NCI-H187 treated with DMSO at 0.1 percent for 48 hours (cell line): Measurements from ENCODE around the gene PDXDC1.
"Not testable (repeated sequence)": the region's sequence is repeated elsewhere in the genome, so short reads cannot be mapped to it uniquely, and the experiment has no call there.

Source experiments
- DNase-seq: peaks from one replicate; lab custom pipeline; 2025; lab: John Stamatoyannopoulos, UW

PDXDC1 gene

DNA sequence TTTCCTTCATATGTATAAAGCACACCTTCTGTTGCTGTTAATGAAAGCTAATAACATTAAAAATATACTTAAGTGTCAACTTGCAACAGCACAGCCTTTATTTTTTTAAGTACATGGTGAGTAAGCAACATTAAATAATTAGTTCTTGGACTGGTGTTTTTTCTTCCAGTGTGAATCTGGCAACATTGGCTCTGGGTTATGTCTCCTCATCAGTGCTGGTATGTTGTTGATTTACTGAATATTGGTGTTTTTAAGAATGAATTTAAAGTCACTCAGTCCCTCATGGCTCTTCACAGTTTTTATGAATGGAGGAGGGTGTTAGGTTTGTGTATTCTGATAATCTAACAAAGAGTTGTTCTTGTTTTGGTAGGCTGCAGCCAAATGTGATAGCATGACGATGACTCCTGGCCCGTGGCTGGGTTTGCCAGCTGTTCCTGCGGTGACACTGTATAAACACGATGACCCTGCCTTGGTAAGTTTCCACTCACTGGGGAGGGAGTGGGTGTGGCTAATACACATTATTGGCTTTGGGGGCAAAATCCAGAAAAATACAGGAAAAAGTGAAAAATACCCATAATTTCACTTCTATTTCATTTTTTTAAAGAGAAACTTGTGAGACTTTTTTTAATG is 42.2 kb downstream of the PDXDC1 start:
- not testable (repeated sequence) for DNase-seq

DNA sequence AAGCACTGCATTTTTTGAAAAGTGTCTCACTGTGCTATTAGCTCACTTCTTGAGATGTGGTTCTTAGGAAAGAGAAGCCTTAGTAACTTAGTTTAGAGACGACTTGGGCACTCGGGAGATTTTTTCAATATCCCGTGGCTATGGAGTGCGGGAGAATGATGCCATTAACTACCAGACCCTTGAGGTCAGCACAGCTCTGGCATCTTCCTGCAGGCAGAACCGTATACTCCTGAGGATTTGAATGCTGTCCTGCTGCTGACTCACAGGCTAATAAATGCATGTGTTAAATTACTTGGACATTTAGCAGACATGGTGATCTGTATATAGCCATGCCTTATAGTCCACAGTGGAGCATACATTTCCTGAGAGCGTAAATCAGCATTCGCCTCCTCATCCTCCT is 46.6 kb downstream of the PDXDC1 start:
- not testable (repeated sequence) for DNase-seq

DNA sequence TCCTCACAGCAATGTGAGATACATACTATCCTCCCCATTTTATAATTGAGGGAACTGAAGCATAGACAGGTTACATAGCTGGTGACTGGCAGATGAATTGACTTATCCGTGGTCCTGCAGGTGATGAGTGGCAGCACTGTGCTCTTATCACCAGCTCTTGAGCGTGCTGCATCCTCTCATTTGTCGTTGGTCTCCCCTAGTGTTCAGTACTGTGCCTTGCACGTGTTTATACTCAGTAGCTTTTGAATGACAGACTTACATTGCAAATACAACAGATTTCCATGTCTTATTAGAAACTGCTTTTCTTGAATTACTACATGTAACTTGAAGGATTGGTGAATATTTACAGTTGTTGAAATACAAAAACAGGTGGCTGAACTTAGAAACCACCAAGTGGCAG is 47.4 kb downstream of the PDXDC1 start:
- not testable (repeated sequence) for DNase-seq

DNA sequence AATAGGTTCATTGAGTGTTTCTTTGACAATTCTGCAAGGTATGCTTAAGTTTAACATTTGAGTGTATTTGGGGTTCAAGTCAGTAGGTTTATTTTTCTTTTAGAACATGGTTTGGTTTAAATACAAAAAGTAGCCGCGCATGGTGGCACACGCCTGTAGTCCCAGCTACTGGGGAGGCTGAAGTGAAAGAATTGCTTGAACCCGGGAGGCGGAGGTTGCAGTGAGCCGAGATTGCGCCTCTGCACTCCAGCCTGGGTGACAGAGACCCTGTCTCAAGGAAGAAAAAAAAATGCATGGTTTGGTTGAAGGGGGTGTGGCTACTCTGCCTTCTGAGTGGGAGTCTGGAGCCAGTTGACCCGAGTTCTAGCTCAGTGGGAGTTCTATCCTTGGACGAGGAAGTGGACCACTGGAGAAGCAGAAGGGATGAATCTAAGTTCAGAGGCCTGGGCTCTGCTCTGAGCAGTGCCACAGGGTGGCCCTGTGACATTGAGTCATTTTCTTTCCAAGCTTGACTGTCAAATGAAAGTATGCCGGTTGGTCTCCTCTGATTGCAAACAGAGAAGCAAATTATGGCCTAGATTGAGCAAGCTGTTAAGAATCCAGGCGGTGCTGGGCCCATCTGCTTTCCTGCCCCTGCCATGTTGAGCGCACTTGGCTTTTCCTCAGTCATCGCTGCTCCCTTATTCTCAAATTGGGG is 48.7 kb downstream of the PDXDC1 start:
- not testable (repeated sequence) for DNase-seq

DNA sequence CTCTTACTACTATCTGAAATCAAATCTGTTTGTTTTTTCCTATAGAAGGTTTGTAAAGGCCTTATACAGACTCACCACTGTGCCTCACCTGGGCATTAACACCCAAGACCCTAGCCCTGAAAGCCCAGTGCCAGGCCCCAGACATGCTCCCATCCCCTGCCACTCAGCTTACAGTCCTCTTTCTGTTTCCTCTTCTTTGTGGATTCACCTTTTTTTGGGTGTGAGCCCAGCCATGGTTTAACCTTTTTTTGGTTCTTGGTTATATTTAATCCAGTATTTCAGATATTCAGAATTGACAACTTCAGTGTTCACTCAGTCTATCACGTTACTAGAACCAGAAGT is 50.0 kb downstream of the PDXDC1 start:
- not testable (repeated sequence) for DNase-seq

DNA sequence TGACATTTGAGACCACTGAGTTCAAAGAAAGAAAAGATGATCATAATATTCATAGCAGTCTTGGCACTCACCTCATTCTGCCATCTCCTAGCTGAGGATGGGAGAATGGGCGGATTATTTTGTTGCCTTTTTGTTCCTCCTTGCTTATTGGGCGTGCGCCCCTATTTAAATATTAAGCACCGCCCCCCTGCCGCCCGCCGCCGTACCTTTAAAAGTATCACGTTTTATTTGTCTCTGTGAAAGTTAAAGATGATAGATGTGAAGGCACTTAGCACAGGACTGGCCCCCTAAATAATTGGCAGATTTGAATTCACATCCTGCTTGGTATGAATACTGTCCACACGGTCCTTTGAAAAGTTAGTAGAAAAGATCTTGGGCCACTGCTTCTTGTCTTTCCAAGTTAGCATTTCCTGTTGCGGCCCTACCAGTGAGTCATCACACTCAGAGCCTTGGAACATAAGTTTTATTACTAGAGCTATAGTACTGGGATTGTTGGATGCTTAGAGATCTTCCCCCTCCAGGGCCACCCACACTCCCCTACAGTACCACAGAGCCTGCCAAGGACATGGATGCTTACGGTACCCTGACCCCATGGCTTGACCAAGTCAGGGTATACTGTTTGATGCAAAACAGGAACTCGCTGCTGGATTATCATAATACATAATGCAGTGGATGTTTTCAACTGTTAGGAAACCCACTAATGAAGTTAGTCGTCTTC is 50.6 kb downstream of the PDXDC1 start:
- DNase-seq, result not testable (repeated sequence)

DNA sequence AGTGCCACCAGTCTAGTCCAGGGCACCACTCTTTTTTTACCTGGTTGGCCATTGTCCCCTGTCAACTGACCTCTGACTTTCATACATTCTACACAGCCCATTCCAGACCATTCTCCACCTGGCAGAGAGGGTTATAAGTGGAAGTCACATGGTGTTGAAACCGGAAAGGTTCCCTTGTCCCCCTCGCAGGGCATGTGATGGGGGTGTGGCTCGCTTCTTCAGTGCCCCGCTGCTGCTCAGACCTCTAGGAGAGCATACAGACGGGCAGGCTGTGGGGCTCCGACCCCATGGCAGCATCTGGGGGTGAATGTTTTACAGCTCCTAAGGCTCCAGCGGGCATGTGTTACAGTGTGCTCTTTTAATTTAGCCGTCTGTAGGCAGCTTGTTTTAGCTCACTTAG is 52.2 kb downstream of the PDXDC1 start:
- not testable (repeated sequence) for DNase-seq

- DNase-seq, result not testable (repeated sequence)
Observed at GRCh38 chr16:15027503-15028344, 52.9 kb downstream of the PDXDC1 start.

GRCh38 chr16:15028345-15028715 is 53.5 kb downstream of the PDXDC1 start:
- not testable (repeated sequence) for DNase-seq

GRCh38 chr16:15028801-15029698 is 54.2 kb downstream of the PDXDC1 start:
- DNase-seq, result not testable (repeated sequence)

DNA sequence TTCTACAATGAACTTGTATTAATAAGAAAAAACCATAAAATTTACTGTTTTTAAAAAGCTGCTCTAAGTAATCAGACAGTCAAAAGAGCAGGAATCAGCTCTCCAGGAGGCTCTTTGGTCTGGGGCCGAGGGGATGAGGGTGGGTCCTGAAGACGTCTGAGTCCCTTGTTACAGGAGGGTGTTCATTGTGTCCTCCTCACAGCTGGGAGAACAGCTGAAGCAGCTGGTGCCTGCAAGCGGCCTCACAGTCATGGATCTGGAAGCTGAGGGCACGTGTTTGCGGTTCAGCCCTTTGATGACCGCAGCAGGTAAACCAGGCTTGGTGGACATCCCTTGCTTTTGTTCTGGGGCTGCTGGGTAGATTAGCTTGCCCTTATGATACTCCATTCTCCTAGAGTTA is 54.9 kb downstream of the PDXDC1 start:
- DNase-seq, result not testable (repeated sequence)

DNA sequence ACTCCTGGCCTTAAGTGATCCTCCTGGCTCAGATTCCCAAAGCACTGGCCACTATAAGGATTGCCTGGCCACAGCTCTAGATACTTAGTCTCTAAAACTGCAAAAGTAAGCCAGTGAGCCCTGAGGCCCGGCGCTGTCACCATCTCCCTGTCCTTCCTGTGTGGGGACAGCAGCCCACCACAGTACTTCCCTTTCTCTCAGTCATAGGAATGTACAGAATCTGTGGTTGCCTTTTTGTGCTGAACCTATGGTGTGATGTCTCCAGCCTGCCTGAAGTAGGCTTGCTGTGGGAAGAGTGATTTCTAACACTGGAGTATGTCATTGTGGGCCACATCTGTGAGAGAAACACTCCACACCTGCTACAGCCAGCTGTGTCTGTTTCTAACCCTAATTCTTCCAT is 56.4 kb downstream of the PDXDC1 start:
- no peak for DNase-seq

- DNase-seq, result no peak
Observed at GRCh38 chr16:15031586-15031985, 56.8 kb downstream of the PDXDC1 start.

DNA sequence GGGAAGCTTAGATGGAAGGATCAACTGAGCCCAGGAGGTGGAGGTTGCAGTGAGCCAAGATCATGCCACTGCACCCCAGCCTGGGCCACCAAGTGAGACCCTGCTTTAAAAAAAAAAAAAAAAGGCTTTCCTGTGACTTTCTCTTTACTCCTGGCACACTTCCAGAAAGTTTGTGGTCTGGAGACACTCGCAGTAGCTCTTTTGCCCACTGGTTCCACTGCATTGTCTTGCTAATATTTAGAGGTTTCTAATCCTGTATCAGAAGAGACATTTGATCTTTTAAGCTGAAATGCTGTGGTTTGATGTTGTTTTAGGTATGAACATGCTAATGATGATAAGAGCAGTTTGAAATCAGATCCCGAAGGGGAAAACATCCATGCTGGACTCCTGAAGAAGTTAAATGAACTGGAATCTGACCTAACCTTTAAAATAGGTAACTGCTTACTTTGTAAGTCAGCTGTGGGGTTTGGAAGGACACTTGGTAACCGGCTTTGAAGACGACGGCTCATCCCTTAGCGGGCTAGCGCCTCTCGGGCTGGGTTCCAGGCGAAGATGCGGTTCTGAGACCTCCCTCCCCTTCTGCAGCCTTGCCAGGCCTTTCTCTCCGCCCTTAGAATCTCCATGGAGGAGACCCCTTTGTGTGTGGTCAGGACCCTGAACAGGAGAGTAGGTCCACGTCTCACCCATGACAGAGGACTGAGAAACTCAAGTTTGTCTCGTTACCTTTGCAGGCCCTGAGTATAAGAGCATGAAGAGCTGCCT is 57.9 kb downstream of the PDXDC1 start:
- no peak for DNase-seq

- DNase-seq, result no peak
Observed at GRCh38 chr16:15033309-15033707, 58.5 kb downstream of the PDXDC1 start.

DNA sequence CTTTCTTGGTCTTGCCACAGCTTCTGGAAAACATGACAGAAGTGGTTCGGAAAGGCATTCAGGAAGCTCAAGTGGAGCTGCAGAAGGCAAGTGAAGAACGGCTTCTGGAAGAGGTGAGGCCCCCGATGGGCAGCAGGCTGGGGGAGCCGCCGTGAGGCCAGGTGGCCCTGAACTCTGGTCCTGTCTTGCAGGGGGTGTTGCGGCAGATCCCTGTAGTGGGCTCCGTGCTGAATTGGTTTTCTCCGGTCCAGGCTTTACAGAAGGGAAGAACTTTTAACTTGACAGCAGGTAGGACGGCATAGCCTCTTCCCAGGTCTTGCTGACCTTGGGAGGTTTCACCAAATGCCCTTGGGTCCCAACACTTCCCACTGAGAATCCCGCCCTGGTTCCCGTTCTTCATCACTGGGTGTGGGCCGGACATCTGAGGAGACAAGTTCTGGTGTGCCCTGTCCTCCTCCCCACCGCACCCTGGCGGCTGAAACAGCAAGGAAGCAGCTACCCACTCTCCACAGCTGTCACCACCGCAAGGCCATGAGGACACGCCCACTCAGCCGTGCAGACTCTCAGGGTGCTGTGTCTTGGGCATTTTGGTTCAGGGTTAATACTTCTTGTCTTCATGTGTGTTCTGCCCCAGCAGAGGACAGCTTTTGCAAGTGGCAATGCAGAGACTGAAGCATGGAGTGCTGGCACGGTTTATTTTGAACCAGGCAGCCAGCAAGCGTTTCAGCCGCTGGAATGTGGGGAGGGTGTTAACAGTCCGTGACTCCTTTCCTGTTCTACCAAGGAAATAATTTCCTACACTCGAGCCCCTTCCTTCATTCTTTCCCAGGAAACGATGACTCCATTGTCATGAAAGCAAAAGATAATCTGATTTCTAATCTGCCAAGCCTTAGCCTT is 59.7 kb downstream of the PDXDC1 start:
- DNase-seq, result no peak

DNA sequence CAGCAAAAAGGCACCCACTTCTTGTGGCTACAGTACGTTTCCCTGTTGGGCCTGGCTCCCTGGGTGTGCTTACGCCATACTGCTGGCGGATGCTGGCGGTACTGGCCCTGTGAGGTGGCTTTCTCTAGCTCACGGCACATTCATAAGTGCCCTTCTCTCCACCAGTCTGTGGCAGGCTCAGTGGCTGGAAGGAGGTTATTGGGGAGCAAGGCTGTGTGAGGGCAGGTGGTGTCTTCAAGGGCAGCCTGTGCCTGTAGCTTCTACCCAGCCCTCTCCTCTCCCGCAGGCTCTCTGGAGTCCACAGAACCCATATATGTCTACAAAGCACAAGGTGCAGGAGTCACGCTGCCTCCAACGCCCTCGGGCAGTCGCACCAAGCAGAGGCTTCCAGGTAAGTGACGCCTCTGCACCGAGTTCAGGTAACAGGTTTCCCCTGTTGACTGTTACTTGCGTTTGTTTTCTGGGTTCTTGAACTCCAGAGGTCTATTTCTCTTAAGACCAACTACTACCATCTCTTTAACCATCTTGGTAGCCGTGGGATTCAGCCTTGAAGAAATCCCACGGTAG is 60.4 kb downstream of the PDXDC1 start:
- DNase-seq, result no peak

GRCh38 chr16:15037003-15037402 is 62.2 kb downstream of the PDXDC1 start:
- DNase-seq, result no peak

DNA sequence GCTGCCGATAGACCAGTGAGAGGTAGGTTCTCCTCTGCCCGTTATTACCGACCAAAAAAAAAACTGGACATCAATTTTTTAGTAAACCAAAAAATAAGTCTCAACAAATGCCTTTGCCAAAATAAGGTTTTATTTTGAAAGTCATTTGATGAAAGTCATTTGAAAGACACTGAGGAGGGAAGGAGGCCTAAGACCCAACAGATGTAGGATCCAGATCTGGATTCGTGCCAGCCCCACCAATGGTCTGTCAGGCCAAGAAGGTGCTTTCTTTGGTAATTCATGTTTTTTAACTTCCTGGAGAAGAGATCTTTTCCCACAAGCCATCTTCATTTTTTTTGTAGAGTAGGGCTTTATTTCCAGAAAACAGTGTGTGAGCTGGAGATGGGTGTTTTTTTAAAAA is 62.9 kb downstream of the PDXDC1 start:
- no peak for DNase-seq
